ENCODE results near the gene MGAT5.

DNA sequence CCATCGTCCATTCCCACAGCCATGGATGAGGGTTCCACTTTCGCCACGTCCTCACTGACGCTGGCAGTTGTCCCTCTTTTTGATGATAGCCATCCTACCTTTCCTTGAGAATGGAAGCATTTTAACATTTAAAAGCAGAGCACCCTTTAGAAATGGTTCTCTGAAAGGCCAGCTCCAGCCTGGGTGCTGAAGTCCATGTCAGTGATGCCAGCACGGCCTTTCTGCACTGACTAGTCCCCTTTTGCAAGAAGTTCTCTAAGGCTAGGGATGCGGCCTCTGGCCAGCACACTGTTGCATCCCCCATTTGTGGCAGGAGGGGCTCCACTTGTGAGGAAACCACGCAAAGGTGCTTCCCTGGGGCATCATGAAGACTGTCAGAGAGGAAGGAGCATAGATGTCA is 203.5 kb downstream of the MGAT5 start:
- TF ChIP-seq, protein P1, sequence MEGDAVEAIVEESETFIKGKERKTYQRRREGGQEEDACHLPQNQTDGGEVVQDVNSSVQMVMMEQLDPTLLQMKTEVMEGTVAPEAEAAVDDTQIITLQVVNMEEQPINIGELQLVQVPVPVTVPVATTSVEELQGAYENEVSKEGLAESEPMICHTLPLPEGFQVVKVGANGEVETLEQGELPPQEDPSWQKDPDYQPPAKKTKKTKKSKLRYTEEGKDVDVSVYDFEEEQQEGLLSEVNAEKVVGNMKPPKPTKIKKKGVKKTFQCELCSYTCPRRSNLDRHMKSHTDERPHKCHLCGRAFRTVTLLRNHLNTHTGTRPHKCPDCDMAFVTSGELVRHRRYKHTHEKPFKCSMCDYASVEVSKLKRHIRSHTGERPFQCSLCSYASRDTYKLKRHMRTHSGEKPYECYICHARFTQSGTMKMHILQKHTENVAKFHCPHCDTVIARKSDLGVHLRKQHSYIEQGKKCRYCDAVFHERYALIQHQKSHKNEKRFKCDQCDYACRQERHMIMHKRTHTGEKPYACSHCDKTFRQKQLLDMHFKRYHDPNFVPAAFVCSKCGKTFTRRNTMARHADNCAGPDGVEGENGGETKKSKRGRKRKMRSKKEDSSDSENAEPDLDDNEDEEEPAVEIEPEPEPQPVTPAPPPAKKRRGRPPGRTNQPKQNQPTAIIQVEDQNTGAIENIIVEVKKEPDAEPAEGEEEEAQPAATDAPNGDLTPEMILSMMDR (IDR thresholded peaks at IDR 0.05; ENCODE audit: low read length), result no peak
- no peak for TF ChIP-seq EZH2 (IDR thresholded peaks at IDR 0.05; ENCODE audit: borderline replicate concordance, low read length)
